Adrenal gland (tissue), 12 donors: ENCODE data around the gene DGKH. TPM values are rescaled to one million over a fixed set of nuclear protein-coding genes. Genes with fewer than 3 reads are reported as not detected.

Experiments
- DNase-seq, 7 donors: peaks; one replicate each; pipeline ENCODE4 v3.0.0-alpha.2; 2019 to 2020
- H3K27ac ChIP-seq, 5 donors: fragments of 200-600 bp; sonication (generic) in 4 of 5; 1 replicate in 3 of 5; 2 replicates in 2 of 5; pipeline versions ENCODE4 v1.5.1 to v1.8.0; 2016 to 2020; ENCODE audit warnings: mild to moderate bottlenecking in 1 of 5
- H3K27me3 ChIP-seq: fragments of 200-600 bp; 2 replicates; pipeline ENCODE4 v1.8.0; 2021
- H3K36me3 ChIP-seq, 2 donors: fragments of 200-600 bp; replicated peaks in 1 of 2; 1 replicate in 1 of 2; 2 replicates in 1 of 2; pipeline versions ENCODE4 v1.5.1 to v1.8.0; 2018 to 2022
- H3K4me1 ChIP-seq, 2 donors: fragments of 200-600 bp; replicated peaks in 1 of 2; 1 replicate in 1 of 2; 2 replicates in 1 of 2; pipeline versions ENCODE4 v1.5.1 to v1.8.0; 2018 to 2021
- H3K4me3 ChIP-seq, 4 donors: fragments of 200-600 bp; sonication (generic) in 3 of 4; one replicate each; pipeline ENCODE4 v1.5.1; 2016 to 2018
- H3K9me3 ChIP-seq, 3 donors: fragments of 200-600 bp; sonication (generic) in 1 of 3; replicated peaks in 1 of 3; 1 replicate in 2 of 3; 2 replicates in 1 of 3; pipeline versions ENCODE4 v1.5.1 to v1.8.0; 2016 to 2021
- POLR2A ChIP-seq, 2 donors: fragments of 450-650 bp; IDR thresholded peaks; one replicate each; pipeline ENCODE4 v1.6.1; 2017; ENCODE audit warnings: antibody characterized with exemption in 2 of 2, mild to moderate bottlenecking in 2 of 2, moderate library complexity in 1 of 2
- WGBS, 4 donors: extraction: QIAGEN DNeasy Blood & Tissue Kit in 2 of 4; methylation state at CpG; one replicate each; pipeline versions ENCODE4 v1.1.5 to v1.1.7; 2013 to 2017; 5-methylcytosine and 5-hydroxymethylcytosine counted together
- intact Hi-C, 2 donors: fragments of 100-400 bp; cut with DNase I; formaldehyde crosslinking; loops; one replicate each; pipeline versions ENCODE4 v1.14.1 to v1.15.0; 2022 to 2023
- polyA plus RNA-seq, 3 donors: library from polyadenylated mRNA; stranded (reverse); fragments of 200-250 nt in 2 of 3; fragments of 350-450 nt in 1 of 3; fragmentation: Illumina TruSeq in 1 of 3; extraction: RNeasy Lipid Tissue Mini Kit (QIAGEN cat#74804) in 1 of 3; gene quantifications; one replicate each; pipeline ENCODE4 v1.2.3, GENCODE V29; 2013 to 2014
- total RNA-seq, 9 donors: library from RNA; depleted of rRNA in 4 of 9; stranded (reverse); fragments of >200 nt in 4 of 9; fragments of 120-200 nt in 1 of 9; fragmentation: NEBNext Ultra II Directional in 1 of 9; extraction: Animal tissue kit (Norgen Biotek cat#: 25700) in 1 of 9; gene quantifications; one replicate each; pipeline versions ENCODE4 v1.1.0 to v1.2.4, GENCODE V29; 2013 to 2023
- TF ChIP-seq, protein P1 (sequence below), 6 experiments: fragments of 450-650 bp in 4 of 6; fragments of 200-600 bp in 2 of 6; sonication (generic) in 1 of 6; IDR thresholded peaks; 1 replicate in 5 of 6; 2 replicates in 1 of 6; pipeline versions ENCODE4 v1.5.1 to v1.8.0; 2016 to 2021; ENCODE audit warnings: antibody characterized with exemption in 6 of 6, mild to moderate bottlenecking in 2 of 6, moderate library complexity in 1 of 6
- donor health status: healthy with polysubstance abuse.
- donor health status: Bipolar disorder and iron deficiency.
- donor health status: DM: yes; HTN: yes; CAD: no.
- donor health status: DM: no; HTN: no; CAD: no.
- donor health status: DM: no; HTN: no; CAD: no.
- donor health status: DM: yes; HTN: yes; CAD: no.

DGKH gene
- total and polyA plus RNA-seq, 12 donors, result 0.81 to 7.1 (median 3.6) TPM

DNA sequence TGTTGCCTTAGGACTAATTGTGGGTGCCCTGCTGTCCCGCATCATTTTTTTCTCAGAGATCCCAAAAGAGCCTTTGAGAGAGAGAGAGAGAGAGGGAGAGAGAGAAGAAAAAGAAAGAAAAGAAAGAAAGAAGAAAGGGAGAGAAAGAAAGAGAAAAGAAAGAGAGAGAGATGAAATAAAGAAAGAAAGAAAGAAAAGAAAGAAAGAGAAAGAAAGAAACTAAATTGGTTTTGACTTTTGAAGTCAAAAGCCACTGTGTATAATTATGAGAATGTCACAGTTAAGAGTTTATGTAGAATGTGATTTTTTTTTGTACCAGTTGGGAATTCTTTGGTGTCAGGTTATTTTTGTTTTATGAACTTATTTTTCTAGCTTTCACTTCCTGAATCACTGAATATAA is 180.1 kb downstream of the DGKH start:
- Histone ChIP-seq H3K27ac (no peak overlapping the region), H3K9me3 (no peaks in the 10 kb centered on the region), H3K36me3 (no peaks in the 10 kb centered on the region), H3K4me1 (no peaks in the 10 kb centered on the region), H3K27me3 (no peaks in the 10 kb centered on the region), H3K4me3 (no peak overlapping the region)
- TF ChIP-seq POLR2A (IDR thresholded peaks at IDR 0.05), result no peak
- TF ChIP-seq, protein P1, sequence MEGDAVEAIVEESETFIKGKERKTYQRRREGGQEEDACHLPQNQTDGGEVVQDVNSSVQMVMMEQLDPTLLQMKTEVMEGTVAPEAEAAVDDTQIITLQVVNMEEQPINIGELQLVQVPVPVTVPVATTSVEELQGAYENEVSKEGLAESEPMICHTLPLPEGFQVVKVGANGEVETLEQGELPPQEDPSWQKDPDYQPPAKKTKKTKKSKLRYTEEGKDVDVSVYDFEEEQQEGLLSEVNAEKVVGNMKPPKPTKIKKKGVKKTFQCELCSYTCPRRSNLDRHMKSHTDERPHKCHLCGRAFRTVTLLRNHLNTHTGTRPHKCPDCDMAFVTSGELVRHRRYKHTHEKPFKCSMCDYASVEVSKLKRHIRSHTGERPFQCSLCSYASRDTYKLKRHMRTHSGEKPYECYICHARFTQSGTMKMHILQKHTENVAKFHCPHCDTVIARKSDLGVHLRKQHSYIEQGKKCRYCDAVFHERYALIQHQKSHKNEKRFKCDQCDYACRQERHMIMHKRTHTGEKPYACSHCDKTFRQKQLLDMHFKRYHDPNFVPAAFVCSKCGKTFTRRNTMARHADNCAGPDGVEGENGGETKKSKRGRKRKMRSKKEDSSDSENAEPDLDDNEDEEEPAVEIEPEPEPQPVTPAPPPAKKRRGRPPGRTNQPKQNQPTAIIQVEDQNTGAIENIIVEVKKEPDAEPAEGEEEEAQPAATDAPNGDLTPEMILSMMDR (IDR thresholded peaks at IDR 0.05), result no peak
- intact Hi-C loops, result no loop called here
- 95 to 100% (median 96%) methylated on average over 1 of the region's 1 CpG for WGBS, 4 donors
- no peak for DNase-seq

DNA sequence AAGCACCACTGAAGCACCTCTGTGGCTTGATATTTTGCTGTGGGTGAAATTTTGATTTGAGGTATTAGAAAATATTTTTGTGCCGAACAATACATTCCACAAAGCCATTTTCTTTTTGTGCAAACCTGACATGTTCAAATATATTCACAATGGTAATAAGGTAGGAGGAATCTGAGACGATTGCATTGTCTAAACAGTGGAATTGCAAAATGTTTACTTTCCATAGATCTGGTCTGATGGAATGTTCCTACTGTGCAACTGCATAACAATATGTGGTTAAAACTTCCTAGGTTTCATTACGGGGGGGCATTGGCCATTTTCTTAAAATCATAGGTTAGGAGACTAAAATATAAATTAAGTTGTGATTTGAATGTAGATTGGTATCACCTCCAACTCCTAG is 180.8 kb downstream of the DGKH start:
- H3K4me3 ChIP-seq, result no peak overlapping the region
- H3K27me3 ChIP-seq, result no peaks in the 10 kb centered on the region
- WGBS, 4 donors, result 75 to 94% (median 87%) methylated on average over 3 of the region's 3 CpGs
- DNase-seq, result no peak
- intact Hi-C loops, result no loop called here
- no peaks in the 10 kb centered on the region for H3K36me3 ChIP-seq
- H3K9me3 ChIP-seq, result no peaks in the 10 kb centered on the region
- no peak overlapping the region for H3K27ac ChIP-seq
- TF ChIP-seq, protein P1 (IDR thresholded peaks at IDR 0.05), result no peak
- no peak for TF ChIP-seq POLR2A (IDR thresholded peaks at IDR 0.05)
- no peaks in the 10 kb centered on the region for H3K4me1 ChIP-seq

DNA sequence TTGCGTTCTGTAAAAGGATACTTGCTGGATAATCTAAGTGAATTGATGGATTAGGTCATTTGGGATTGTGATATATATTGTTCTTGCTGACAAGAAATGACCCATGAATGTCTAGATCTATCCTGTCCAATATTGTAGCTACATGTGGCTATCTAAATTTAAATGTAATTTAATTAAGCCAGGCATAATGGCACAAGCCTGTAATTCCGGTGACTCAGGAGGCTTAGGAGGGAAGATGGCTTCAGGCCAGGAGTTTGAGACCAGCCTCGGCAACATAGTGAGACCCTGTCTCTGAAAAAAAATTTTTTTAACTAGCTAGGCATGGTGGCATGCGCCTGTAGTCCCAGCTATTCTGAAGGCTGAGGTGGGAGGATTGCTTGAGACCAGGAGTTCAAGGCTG is 184.2 kb downstream of the DGKH start:
- TF ChIP-seq, protein P1 (IDR thresholded peaks at IDR 0.05), result no peak
- TF ChIP-seq POLR2A (IDR thresholded peaks at IDR 0.05), result no peak
- H3K36me3 ChIP-seq, result no peaks in the 10 kb centered on the region
- no peak overlapping the region for H3K27ac ChIP-seq
- H3K4me3 ChIP-seq, result no peak overlapping the region
- no peaks in the 10 kb centered on the region for H3K27me3 ChIP-seq
- peaks cover 0 to 4% (median 0%) of the 10 kb centered on the region in 3 donors for H3K9me3 ChIP-seq
- intact Hi-C loops, result no loop called here
- WGBS, 4 donors, result 89 to 94% (median 93%) methylated on average over 4 of the region's 4 CpGs
- DNase-seq, result no peak
- no peaks in the 10 kb centered on the region for H3K4me1 ChIP-seq

DNA sequence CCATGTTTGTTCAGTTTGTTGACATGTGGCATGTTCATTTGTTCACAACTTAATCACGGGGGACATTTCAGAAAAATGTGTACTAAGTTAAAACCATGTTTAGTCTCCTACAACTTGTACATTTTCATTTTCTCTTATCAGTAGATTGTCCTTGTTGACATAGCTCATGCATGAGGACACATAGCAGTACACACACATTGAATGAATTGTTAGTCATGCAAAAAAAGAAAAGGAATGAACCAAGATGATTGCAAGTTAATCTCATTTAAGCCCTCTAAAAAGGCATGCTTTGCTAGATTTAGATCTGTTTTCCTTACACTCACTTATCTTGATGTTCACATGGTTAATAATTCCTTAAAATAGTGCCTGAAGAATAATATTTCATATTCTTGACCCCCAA is 185.3 kb downstream of the DGKH start:
- WGBS, 4 donors, result 63 to 80% (median 72%) methylated on average over 1 of the region's 1 CpG
- no peak for TF ChIP-seq POLR2A (IDR thresholded peaks at IDR 0.05)
- TF ChIP-seq, protein P1 (IDR thresholded peaks at IDR 0.05), result no peak
- intact Hi-C loops, result no loop called here
- no peak for DNase-seq
- H3K36me3 ChIP-seq, result no peaks in the 10 kb centered on the region
- H3K27ac ChIP-seq, result no peak overlapping the region
- H3K4me1 ChIP-seq, result no peaks in the 10 kb centered on the region
- peaks cover 0 to 4% (median 0%) of the 10 kb centered on the region in 3 donors for H3K9me3 ChIP-seq
- no peaks in the 10 kb centered on the region for H3K27me3 ChIP-seq
- H3K4me3 ChIP-seq, result no peak overlapping the region
